ENCODE results near the gene SAG.

SAG gene

DNA sequence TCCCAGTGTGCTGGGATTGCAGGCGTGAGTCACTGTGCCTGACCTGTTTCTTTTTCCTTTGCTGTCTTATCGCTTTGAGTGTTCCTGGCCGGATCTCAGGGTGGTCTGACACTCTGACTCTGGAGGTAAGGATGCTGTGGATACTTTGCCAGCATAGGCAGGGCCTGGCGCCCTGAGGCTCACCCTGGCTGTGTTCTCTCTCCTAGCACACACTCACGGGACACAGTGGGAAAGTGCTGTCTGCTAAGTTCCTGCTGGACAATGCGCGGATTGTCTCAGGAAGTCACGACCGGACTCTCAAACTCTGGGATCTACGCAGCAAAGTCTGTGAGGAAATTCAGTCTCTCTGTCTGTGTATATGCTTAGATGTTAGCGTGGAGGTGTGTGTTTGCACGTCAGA is 18.0 kb upstream of the SAG start:
- no peak for DNase-seq

GRCh38 chr2:233290051-233290845 is 17.4 kb upstream of the SAG start:
- DNase-seq, result no peak

DNA sequence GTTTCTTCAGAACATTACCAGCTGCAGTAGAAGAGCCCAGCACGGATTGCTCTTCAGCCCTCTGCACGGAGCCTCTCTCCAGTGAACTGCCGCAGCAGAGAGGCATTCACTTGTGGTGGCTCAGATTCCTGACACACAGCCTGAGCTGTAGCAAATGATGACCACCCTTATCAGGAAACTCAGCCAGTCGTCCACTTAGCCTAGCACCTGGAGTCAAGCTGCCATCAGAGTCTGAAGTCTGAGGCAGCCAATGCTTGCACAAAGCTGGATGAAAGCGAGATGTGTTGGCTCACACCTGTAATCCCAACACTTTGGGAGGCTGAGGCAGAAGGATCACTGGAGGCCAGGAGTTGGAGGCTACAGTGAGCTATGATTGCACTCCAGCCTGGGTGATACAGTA is 11.7 kb upstream of the SAG start:
- DNase-seq, result no peak

- DNase-seq, result no peak
Observed at GRCh38 chr2:233297076-233297475, 10.5 kb upstream of the SAG start.

GRCh38 chr2:233300401-233300800 is 7.2 kb upstream of the SAG start:
- DNase-seq, result no peak

GRCh38 chr2:233301248-233301647 is 6.4 kb upstream of the SAG start:
- no peak for DNase-seq

- no peak for DNase-seq
Observed at GRCh38 chr2:233301811-233302210, 5.8 kb upstream of the SAG start.

GRCh38 chr2:233303252-233303651 is 4.4 kb upstream of the SAG start:
- DNase-seq, result no peak

GRCh38 chr2:233311241-233311926 is 3.8 kb downstream of the SAG start:
- no peak for DNase-seq

GRCh38 chr2:233312874-233313273 is 5.3 kb downstream of the SAG start:
- no peak for DNase-seq

GRCh38 chr2:233314180-233314925 is 6.7 kb downstream of the SAG start:
- no peak for DNase-seq

DNA sequence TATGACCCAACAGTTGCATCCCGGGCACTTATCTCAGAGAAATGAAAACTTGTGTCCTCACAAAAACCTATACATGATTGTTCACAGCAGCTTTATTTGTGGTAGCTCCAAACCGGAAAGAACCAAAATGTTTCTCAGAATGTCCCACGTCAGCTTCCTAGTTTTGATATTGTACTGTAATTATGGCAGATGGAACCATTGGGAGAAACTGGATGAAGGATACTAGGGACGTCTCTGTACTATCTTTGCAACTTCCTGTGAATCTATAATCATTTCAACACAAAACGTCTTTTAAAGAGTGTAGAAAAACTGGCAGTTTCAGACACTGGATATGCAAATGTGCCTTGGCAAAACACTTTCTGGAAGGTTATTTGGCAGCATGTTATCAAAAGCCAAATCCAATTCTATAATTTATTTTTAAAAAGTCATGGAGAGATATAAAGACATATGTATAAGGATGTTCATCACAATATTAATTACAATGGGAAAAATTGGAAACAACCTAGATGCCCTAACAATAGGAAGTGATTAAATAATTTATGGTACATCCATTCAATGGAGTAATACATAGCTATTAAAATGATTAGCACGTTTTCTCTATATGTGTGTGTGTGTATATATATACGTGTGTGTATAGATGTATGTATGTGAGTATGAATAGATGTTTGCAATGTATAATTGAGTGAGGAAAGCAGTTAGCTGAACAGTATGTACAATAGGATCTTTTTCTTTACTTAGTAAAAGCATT is 9.8 kb downstream of the SAG start:
- DNase-seq, result no peak

- DNase-seq, result no peak
Observed at GRCh38 chr2:233319256-233319655, 11.6 kb downstream of the SAG start.

DNA sequence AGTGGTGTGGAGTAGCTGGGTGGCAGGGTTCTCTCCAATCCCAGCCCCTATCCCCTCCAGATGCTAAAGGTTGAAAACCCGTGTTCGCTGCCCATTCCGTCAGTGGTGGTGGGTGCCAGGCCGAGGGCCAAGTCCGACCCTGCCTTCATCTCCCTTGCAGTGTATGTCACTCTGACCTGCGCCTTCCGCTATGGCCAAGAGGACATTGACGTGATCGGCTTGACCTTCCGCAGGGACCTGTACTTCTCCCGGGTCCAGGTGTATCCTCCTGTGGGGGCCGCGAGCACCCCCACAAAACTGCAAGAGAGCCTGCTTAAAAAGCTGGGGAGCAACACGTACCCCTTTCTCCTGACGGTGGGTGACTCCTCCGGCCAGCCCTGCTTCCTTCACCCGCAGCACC is 12.9 kb downstream of the SAG start:
- DNase-seq, result no peak

- DNase-seq, result no peak
Observed at GRCh38 chr2:233321166-233321565, 13.6 kb downstream of the SAG start.

GRCh38 chr2:233323851-233324250 is 16.2 kb downstream of the SAG start:
- no peak for DNase-seq

- no peak for DNase-seq
Observed at GRCh38 chr2:233325256-233325655, 17.6 kb downstream of the SAG start.

DNA sequence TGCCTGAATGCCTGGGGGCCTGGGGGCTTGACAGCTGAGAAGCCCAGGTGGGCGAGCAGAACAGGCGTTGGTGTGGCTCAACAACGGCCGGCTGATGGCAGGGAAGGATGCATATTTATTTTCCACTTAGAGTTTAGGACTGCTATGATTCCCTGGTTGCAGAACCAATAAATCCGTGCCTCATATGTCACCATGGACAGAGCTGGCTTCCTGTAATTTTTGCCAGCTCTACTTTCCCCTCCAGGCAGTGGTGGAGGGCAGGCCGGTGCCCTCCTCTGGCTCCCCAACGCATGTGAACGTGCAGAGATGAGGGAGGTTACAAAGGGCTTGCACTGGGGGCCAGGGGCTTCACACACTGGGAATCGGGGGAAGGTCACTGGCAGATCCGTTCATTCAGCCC is 18.2 kb downstream of the SAG start:
- no peak for DNase-seq

DNA sequence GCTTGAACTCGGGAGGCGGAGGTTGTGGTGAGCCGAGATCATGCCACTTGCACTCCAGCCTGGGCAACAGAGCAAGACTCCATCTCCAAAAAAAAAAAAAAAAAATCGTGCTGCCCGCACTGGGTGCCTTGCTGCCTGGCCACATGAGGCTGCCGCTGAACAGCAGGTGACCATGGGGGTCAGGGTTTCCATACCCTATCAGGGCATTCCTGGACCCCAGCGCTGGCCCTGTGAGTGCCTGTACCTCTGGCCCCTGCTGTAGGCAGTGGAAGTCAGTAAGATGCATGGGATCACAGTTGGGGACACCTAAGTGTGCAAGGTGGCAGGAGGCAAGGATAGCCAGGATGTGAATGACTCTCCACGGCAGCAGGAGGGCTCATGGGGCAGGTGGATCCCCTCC is 18.9 kb downstream of the SAG start:
- no peak for DNase-seq

GRCh38 chr2:233328922-233329321 is 21.3 kb downstream of the SAG start:
- DNase-seq, result no peak

DNA sequence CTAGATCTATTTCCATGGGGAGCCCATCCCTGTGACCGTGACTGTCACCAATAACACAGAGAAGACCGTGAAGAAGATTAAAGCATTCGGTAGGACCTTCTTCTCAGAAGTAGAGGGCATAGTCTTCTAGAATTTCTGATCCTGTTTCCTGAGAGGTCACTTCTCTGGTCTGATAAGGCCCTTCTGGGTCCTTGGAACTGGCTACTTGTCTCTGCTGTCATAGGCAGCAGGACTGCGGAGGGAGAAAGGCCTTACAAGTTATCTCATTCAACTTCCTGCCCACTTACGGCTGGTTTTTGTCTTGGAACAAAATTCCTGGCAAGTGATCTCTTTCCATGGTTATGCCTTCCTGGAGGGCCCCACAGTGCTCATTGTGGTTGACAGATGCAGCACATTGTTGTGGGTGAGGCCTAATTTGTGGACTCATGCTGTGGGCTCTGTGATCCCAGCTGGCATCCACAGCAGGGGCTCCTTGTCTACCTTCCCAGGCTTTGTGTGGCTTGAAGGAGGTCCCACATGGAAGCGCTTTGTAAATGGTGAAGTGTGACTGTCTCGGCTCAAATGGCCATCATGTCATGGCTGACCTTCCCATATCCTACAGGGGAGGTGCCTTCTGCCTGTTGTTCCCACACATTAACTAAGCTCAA is 22.0 kb downstream of the SAG start:
- DNase-seq, result no peak

- DNase-seq, result peak; percentile 94
Observed at GRCh38 chr2:233331536-233331935, 23.9 kb downstream of the SAG start.

DNA sequence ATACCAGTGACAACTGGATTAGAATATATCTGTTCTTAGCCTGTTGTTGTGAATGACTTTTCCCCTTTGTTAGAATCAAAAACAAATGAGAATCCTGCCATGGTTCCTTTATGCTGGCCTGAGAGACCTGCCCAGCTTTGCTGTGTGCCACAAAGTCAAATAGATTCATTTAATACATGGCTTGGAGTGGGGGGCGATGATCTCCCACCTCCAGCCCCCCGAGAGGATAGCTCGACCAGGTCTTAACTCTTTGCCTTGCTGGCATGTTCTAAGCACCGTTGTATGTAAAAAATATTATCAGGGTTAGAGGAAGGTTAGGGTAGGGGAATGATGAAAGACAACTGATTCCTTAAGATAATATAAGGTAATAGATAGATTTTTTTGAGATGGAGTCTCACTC is 24.5 kb downstream of the SAG start:
- DNase-seq, result peak; percentile 65
